Caco-2 (cell line): Measurements from ENCODE around the gene RGS19. TPM values are rescaled to one million over a fixed set of nuclear protein-coding genes. Genes with fewer than 3 reads are reported as not detected.

ENCODE experiments used
- BruUV-seq: library from RNA; stranded (reverse); fragments of 400-500 nt; replicated peaks from 2 replicates; lab custom pipeline; 2021; lab: Mats Ljungman, UMichigan
- CTCF ChIA-PET: fragments of 300-600 bp; sonication (Branson Sonifier 250); formaldehyde crosslinking; loops from one replicate; lab custom pipeline; 2022; ENCODE audit warnings: antibody characterized with exemption; lab: Charles Lee
- POLR2A ChIA-PET: fragments of 300-600 bp; sonication (Branson Sonifier 250); formaldehyde crosslinking; loops from one replicate; lab custom pipeline; 2022; ENCODE audit warnings: antibody characterized with exemption; lab: Charles Lee
- DNase-seq, 2 experiments: peaks; one replicate each; pipeline versions ENCODE4 v3.0.0 to v3.0.0-alpha.2; 2020 to 2022
- H3K27me3 ChIP-seq: replicated peaks from 2 replicates; pipeline ENCODE4 v1.6.0; 2011; ENCODE audit warnings: low read length; ENCODE audit not compliant: control insufficient read depth, insufficient read depth
- H3K36me3 ChIP-seq: 2 replicates; pipeline ENCODE4 v1.5.1; 2011; ENCODE audit warnings: low read length; ENCODE audit not compliant: control insufficient read depth, insufficient read depth
- H3K4me1 ChIP-seq: fragments of 250-450 bp; sonication (Bioruptor Pico); 2 replicates; pipeline ENCODE4 v1.5.1; 2020; ENCODE audit warnings: mild to moderate bottlenecking
- H3K4me3 ChIP-seq: 2 replicates; pipeline ENCODE4 v1.5.1; 2011; ENCODE audit warnings: low read depth, mild to moderate bottlenecking, control low read depth, low read length
- H3K9me3 ChIP-seq: fragments of 250-450 bp; sonication (Bioruptor Pico); 2 replicates; pipeline ENCODE4 v1.5.1; 2020; ENCODE audit warnings: mild to moderate bottlenecking, moderate library complexity
- H3K27ac Mint-ChIP-seq: one replicate; pipeline ENCODE4 v1.8.0; 2022; ENCODE audit warnings: mixed read lengths; ENCODE audit not compliant: unreplicated experiment
- H3K27me3 Mint-ChIP-seq: one replicate; pipeline ENCODE4 v1.8.0; 2022; ENCODE audit warnings: mixed read lengths; ENCODE audit not compliant: insufficient read depth, unreplicated experiment
- H3K36me3 Mint-ChIP-seq: one replicate; pipeline ENCODE4 v1.8.0; 2022; ENCODE audit warnings: mild to moderate bottlenecking, mixed read lengths; ENCODE audit not compliant: insufficient read depth, unreplicated experiment
- H3K4me1 Mint-ChIP-seq: one replicate; pipeline ENCODE4 v1.8.0; 2022; ENCODE audit warnings: low read depth, mixed read lengths; ENCODE audit not compliant: unreplicated experiment
- H3K4me3 Mint-ChIP-seq: one replicate; pipeline ENCODE4 v1.8.0; 2022; ENCODE audit warnings: mild to moderate bottlenecking, moderate library complexity, mixed read lengths; ENCODE audit not compliant: unreplicated experiment
- H3K9me3 Mint-ChIP-seq: one replicate; pipeline ENCODE4 v1.8.0; 2022; ENCODE audit warnings: mixed read lengths; ENCODE audit not compliant: unreplicated experiment
- CTCF ChIP-seq, 2 experiments: fragments of 200-600 bp in 1 of 2; IDR thresholded peaks; 1 replicate in 1 of 2; 2 replicates in 1 of 2; pipeline versions ENCODE4 v1.5.1 to v1.8.0; 2011 to 2022; ENCODE audit warnings: antibody characterized with exemption in 1 of 2, control low read depth in 1 of 2, inconsistent platforms in 1 of 2, low read depth in 1 of 2, low read length in 1 of 2, mild to moderate bottlenecking in 1 of 2, moderate library complexity in 1 of 2; ENCODE audit not compliant: insufficient read depth in 1 of 2, severe bottlenecking in 1 of 2, unreplicated experiment in 1 of 2
- intact Hi-C: fragments of 100-400 bp; cut with micrococcal nuclease; formaldehyde crosslinking; loops from one replicate; pipeline ENCODE4 v1.10.0; 2022; ENCODE audit not compliant: unreplicated experiment
- total RNA-seq: library from RNA; stranded (reverse); gene quantifications from 2 replicates; pipeline ENCODE4 v1.2.3, GENCODE V29; 2022

RGS19 gene
- total RNA-seq, 1 experiment from 2014 or later = 29.3 TPM

- POLR2A ChIA-PET = no interaction called here
- peaks cover 4% of the 10 kb centered on the region for H3K36me3 Mint-ChIP-seq
- H3K9me3 Mint-ChIP-seq = no peaks in the 10 kb centered on the region
- no peaks in the 10 kb centered on the region for H3K9me3 ChIP-seq
- no peak overlapping the region for H3K27ac Mint-ChIP-seq
- H3K4me1 Mint-ChIP-seq = no peaks in the 10 kb centered on the region
- peaks cover 1% of the 10 kb centered on the region; the same call in 1 of the 2 replicates for H3K27me3 ChIP-seq
- H3K27me3 Mint-ChIP-seq = peaks cover 21% of the 10 kb centered on the region
- no peak overlapping the region for H3K4me3 Mint-ChIP-seq
- TF ChIP-seq CTCF (IDR thresholded peaks at IDR 0.05; ENCODE audit: insufficient read depth in 1 of 2, low read depth in 1 of 2, low read length in 1 of 2, severe bottlenecking in 1 of 2, unreplicated experiment in 1 of 2) = no peak
- BruUV-seq = no TSS peak
- no peaks in the 10 kb centered on the region for H3K36me3 ChIP-seq
- intact Hi-C loops = no loop called here
- no peak overlapping the region for H3K4me3 ChIP-seq
- H3K4me1 ChIP-seq = peaks cover 5% of the 10 kb centered on the region
- DNase-seq = no peak
- CTCF ChIA-PET = interaction anchor here (0.7 kb wide), 1 partner anchor 83 kb away, joined by 6 read pairs; no protein-coding TSS in a partner anchor
Measured at GRCh38 chr20:64043768-64044167, 35.5 kb downstream of the RGS19 start.

- Histone ChIP-seq H3K27me3 (no peaks in the 10 kb centered on the region), H3K4me3 (peak overlapping the region; percentile 24), H3K36me3 (no peaks in the 10 kb centered on the region), H3K9me3 (no peaks in the 10 kb centered on the region), H3K4me1 (peaks cover 12% of the 10 kb centered on the region)
- no TSS peak for BruUV-seq
- ChIA-PET POLR2A (no interaction called here), CTCF (interaction anchor here (4.6 kb wide), 1 partner anchor 61 kb away, joined by 139 read pairs; the partner anchor contains the start of genes PRPF6 and SAMD10)
- peaks cover 18% of the 10 kb centered on the region for H3K27me3 Mint-ChIP-seq
- no peaks in the 10 kb centered on the region for H3K9me3 Mint-ChIP-seq
- H3K4me1 Mint-ChIP-seq = no peaks in the 10 kb centered on the region
- intact Hi-C loops = no loop called here
- DNase-seq = no peak
- H3K36me3 Mint-ChIP-seq = peaks cover 19% of the 10 kb centered on the region
- TF ChIP-seq CTCF (IDR thresholded peaks at IDR 0.05; ENCODE audit: insufficient read depth in 1 of 2, low read depth in 1 of 2, low read length in 1 of 2, severe bottlenecking in 1 of 2, unreplicated experiment in 1 of 2) = no peak
- no peak overlapping the region for H3K27ac Mint-ChIP-seq
- H3K4me3 Mint-ChIP-seq = no peak overlapping the region
Measured at GRCh38 chr20:64042054-64042781, 37.1 kb downstream of the RGS19 start.

- CTCF ChIA-PET = interaction anchor here (4.6 kb wide), 1 partner anchor 60 kb away, joined by 139 read pairs; the partner anchor contains the start of genes PRPF6 and SAMD10
- Histone ChIP-seq H3K4me1 (peaks cover 17% of the 10 kb centered on the region), H3K27me3 (no peaks in the 10 kb centered on the region), H3K9me3 (no peaks in the 10 kb centered on the region), H3K4me3 (no peak overlapping the region), H3K36me3 (no peaks in the 10 kb centered on the region)
- no peaks in the 10 kb centered on the region for H3K4me1 Mint-ChIP-seq
- H3K27ac Mint-ChIP-seq = no peak overlapping the region
- DNase-seq = no peak
- H3K36me3 Mint-ChIP-seq = peaks cover 24% of the 10 kb centered on the region
- intact Hi-C loops = no loop called here
- no peaks in the 10 kb centered on the region for H3K9me3 Mint-ChIP-seq
- no peak for TF ChIP-seq CTCF (IDR thresholded peaks at IDR 0.05; ENCODE audit: insufficient read depth in 1 of 2, low read depth in 1 of 2, low read length in 1 of 2, severe bottlenecking in 1 of 2, unreplicated experiment in 1 of 2)
- H3K4me3 Mint-ChIP-seq = no peak overlapping the region
- no TSS peak for BruUV-seq
- peaks cover 13% of the 10 kb centered on the region for H3K27me3 Mint-ChIP-seq
- POLR2A ChIA-PET = no interaction called here
Measured at GRCh38 chr20:64041781-64042053, 37.6 kb downstream of the RGS19 start.
